ENCODE measurements around the gene BCL7A.

BCL7A gene

GRCh38 chr12:122067966-122068365 lies 46.3 kb downstream of the BCL7A start:
- no CpG with 5 or more reads among the region's 13 CpGs for WGBS (ENCODE audit: extremely low coverage, insufficient coverage, low lambda C conversion rate)

GRCh38 chr12:122072031-122072970 lies 50.6 kb downstream of the BCL7A start:
- H3K4me1 ChIP-seq (ENCODE audit: control insufficient read depth, low read depth, low read length), result no peaks in the 10 kb centered on the region
- H3K18ac ChIP-seq (ENCODE audit: low read length), result no peak overlapping the region
- H2AK5ac ChIP-seq (ENCODE audit: low read length), result no peak overlapping the region
- no peak overlapping the region for H4K5ac ChIP-seq (ENCODE audit: low read length)
- no peaks in the 10 kb centered on the region for H3K27me3 ChIP-seq (ENCODE audit: insufficient read depth, low read length, poor library complexity)
- H3K79me1 ChIP-seq (ENCODE audit: low read length), result no peaks in the 10 kb centered on the region
- no peak overlapping the region for H3K4ac ChIP-seq (ENCODE audit: low read depth, low read length)
- H4K8ac ChIP-seq (ENCODE audit: low read depth, low read length), result no peak overlapping the region
- no peaks in the 10 kb centered on the region for H3K36me3 ChIP-seq (ENCODE audit: control insufficient read depth, insufficient read depth, low read length)
- H3K4me3 ChIP-seq (ENCODE audit: low read length), result no peak overlapping the region
- peak; percentile 47 for DNase-seq
- no peak overlapping the region for H2BK120ac ChIP-seq (ENCODE audit: low read depth, low read length)
- H2BK15ac ChIP-seq (replicated peaks; ENCODE audit: low read depth), result no peak overlapping the region
- H3K27ac ChIP-seq (ENCODE audit: low read depth, low read length), result no peak overlapping the region
- H3K9ac ChIP-seq (ENCODE audit: low read length), result peak overlapping the region; percentile 18
- H3K4me2 ChIP-seq (ENCODE audit: low read length), result no peak overlapping the region
- no peak overlapping the region for H2BK5ac ChIP-seq (ENCODE audit: low read length)
- H3K79me2 ChIP-seq (ENCODE audit: control insufficient read depth, insufficient read depth, low read length), result no peaks in the 10 kb centered on the region
- no peak overlapping the region for H3K56ac ChIP-seq (ENCODE audit: low read length)
- H3K23ac ChIP-seq (ENCODE audit: low read length), result no peak overlapping the region
- no CpG with 5 or more reads among the region's 11 CpGs for WGBS (ENCODE audit: extremely low coverage, insufficient coverage, low lambda C conversion rate)

More at GRCh38 chr12:122067966-122068365, 46.3 kb downstream of the BCL7A start:
- Histone ChIP-seq H3K36me3 (ENCODE audit: control insufficient read depth, insufficient read depth, low read length) (no peaks in the 10 kb centered on the region), H3K4ac (ENCODE audit: low read depth, low read length) (no peak overlapping the region), H3K79me2 (ENCODE audit: control insufficient read depth, insufficient read depth, low read length) (no peaks in the 10 kb centered on the region), H3K18ac (ENCODE audit: low read length) (no peak overlapping the region), H3K27me3 (ENCODE audit: insufficient read depth, low read length, poor library complexity) (no peaks in the 10 kb centered on the region), H3K4me2 (ENCODE audit: low read length) (no peak overlapping the region), H3K4me3 (ENCODE audit: low read length) (no peak overlapping the region), H3K79me1 (ENCODE audit: low read length) (no peaks in the 10 kb centered on the region), H3K4me1 (ENCODE audit: control insufficient read depth, low read depth, low read length) (peaks cover 9% of the 10 kb centered on the region), H4K5ac (ENCODE audit: low read length) (no peak overlapping the region), H2BK120ac (ENCODE audit: low read depth, low read length) (no peak overlapping the region), H3K27ac (ENCODE audit: low read depth, low read length) (no peak overlapping the region), H3K23ac (ENCODE audit: low read length) (no peak overlapping the region), H3K56ac (ENCODE audit: low read length) (no peak overlapping the region), H4K8ac (ENCODE audit: low read depth, low read length) (no peak overlapping the region), H2BK15ac (replicated peaks; ENCODE audit: low read depth) (no peak overlapping the region), H3K9ac (ENCODE audit: low read length) (no peak overlapping the region), H2AK5ac (ENCODE audit: low read length) (no peak overlapping the region), H2BK5ac (ENCODE audit: low read length) (no peak overlapping the region)
- DNase-seq, result no peak

DNA sequence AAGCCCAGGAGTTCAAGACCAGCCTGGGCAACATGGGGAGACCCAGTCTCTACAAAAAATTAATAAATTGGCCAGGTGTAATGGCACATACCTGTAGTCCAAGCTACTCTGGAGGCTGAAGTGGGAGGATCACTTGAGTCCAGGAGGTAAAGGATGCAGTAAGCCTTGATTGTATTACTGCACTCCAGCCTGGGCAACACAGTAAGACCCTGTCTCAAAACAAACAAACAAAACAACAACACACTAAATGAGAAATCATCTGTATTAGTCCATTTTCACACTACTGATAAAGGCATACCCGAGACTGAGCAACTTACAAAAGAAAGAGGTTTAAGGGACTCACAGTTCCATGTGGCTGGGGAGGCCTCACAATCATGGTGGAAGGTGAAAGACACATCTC lies 52.1 kb downstream of the BCL7A start:
- WGBS (ENCODE audit: extremely low coverage, insufficient coverage, low lambda C conversion rate), result no CpG with 5 or more reads among the region's 1 CpG
- no peak overlapping the region for H2BK120ac ChIP-seq (ENCODE audit: low read depth, low read length)
- H2BK5ac ChIP-seq (ENCODE audit: low read length), result no peak overlapping the region

GRCh38 chr12:122076743-122077495 lies 55.2 kb downstream of the BCL7A start:
- Histone ChIP-seq H3K9ac (ENCODE audit: low read length) (no peak overlapping the region), H3K23ac (ENCODE audit: low read length) (no peak overlapping the region), H3K4me2 (ENCODE audit: low read length) (no peak overlapping the region), H3K79me1 (ENCODE audit: low read length) (peaks cover 17% of the 10 kb centered on the region), H3K4me1 (ENCODE audit: control insufficient read depth, low read depth, low read length) (peaks cover 6% of the 10 kb centered on the region), H3K18ac (ENCODE audit: low read length) (no peak overlapping the region), H2BK120ac (ENCODE audit: low read depth, low read length) (no peak overlapping the region), H2BK15ac (replicated peaks; ENCODE audit: low read depth) (no peak overlapping the region), H3K4ac (ENCODE audit: low read depth, low read length) (no peak overlapping the region), H3K27ac (ENCODE audit: low read depth, low read length) (no peak overlapping the region), H2BK5ac (ENCODE audit: low read length) (no peak overlapping the region), H3K27me3 (ENCODE audit: insufficient read depth, low read length, poor library complexity) (no peaks in the 10 kb centered on the region), H3K36me3 (ENCODE audit: control insufficient read depth, insufficient read depth, low read length) (no peaks in the 10 kb centered on the region), H3K79me2 (ENCODE audit: control insufficient read depth, insufficient read depth, low read length) (peaks cover 23% of the 10 kb centered on the region), H3K4me3 (ENCODE audit: low read length) (no peak overlapping the region), H4K8ac (ENCODE audit: low read depth, low read length) (no peak overlapping the region), H4K5ac (ENCODE audit: low read length) (no peak overlapping the region), H2AK5ac (ENCODE audit: low read length) (no peak overlapping the region), H3K56ac (ENCODE audit: low read length) (no peak overlapping the region)
- no peak for DNase-seq
- no CpG with 5 or more reads among the region's 10 CpGs for WGBS (ENCODE audit: extremely low coverage, insufficient coverage, low lambda C conversion rate)

More for the DNA sequence above, 52.1 kb downstream of the BCL7A start:
- Histone ChIP-seq H3K18ac (ENCODE audit: low read length) (no peak overlapping the region), H3K9ac (ENCODE audit: low read length) (no peak overlapping the region), H3K79me2 (ENCODE audit: control insufficient read depth, insufficient read depth, low read length) (no peaks in the 10 kb centered on the region), H3K23ac (ENCODE audit: low read length) (no peak overlapping the region), H3K27ac (ENCODE audit: low read depth, low read length) (no peak overlapping the region), H3K27me3 (ENCODE audit: insufficient read depth, low read length, poor library complexity) (no peaks in the 10 kb centered on the region), H4K5ac (ENCODE audit: low read length) (no peak overlapping the region), H3K36me3 (ENCODE audit: control insufficient read depth, insufficient read depth, low read length) (no peaks in the 10 kb centered on the region), H3K56ac (ENCODE audit: low read length) (no peak overlapping the region), H3K4me2 (ENCODE audit: low read length) (no peak overlapping the region), H4K8ac (ENCODE audit: low read depth, low read length) (no peak overlapping the region), H2BK15ac (replicated peaks; ENCODE audit: low read depth) (no peak overlapping the region), H3K4ac (ENCODE audit: low read depth, low read length) (no peak overlapping the region), H3K4me1 (ENCODE audit: control insufficient read depth, low read depth, low read length) (no peaks in the 10 kb centered on the region), H3K4me3 (ENCODE audit: low read length) (no peak overlapping the region), H3K79me1 (ENCODE audit: low read length) (no peaks in the 10 kb centered on the region), H2AK5ac (ENCODE audit: low read length) (no peak overlapping the region)
- no peak for DNase-seq

DNA sequence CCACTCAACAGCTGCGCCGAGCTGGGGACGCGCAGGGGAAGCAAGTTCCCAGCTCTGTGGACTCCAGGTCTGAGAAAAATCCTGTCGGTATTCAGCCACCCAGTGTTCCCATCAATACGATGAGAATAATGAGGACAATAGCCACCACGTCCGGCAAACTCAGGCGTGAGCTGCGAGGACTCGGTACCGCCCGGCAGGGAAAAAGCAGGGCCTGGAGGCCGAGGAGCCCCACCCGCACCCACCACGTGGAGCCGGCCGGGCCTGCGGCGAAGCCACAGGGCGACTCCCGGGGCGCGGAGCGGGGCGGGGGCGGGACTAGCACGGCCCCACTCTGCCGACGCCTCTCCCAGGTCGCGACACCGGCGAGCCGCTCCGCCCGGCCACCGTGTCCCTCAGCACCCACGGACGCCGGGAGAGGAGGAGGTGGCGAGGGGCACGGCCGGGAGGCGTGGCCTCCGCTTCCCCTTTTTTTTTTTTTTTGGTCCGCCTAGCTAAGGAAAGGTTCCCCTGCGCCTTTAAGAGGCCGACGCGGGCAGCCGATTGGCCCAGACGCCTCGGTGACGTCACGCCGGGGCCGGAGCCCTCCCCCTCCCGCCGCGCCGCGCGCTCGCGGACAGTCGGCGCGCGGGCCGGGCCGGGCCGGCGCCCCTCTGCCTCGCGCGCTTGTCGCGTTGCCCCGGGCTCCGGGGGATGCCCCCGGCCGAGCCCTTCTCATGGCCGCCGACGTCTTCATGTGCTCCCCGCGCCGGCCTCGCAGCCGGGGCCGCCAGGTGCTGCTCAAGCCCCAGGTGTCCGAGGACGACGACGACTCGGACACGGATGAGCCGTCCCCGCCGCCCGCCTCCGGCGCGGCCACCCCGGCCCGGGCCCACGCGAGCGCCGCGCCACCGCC lies 56.7 kb downstream of the BCL7A start, which contains the start of gene MLXIP:
TSS of gene MLXIP (plus strand) at position 616 of the 892 bp plus-strand sequence. CDS start at position 714, 98 bp downstream.
- H3K36me3 ChIP-seq (ENCODE audit: control insufficient read depth, insufficient read depth, low read length), result no peaks in the 10 kb centered on the region
- no peaks in the 10 kb centered on the region for H3K27me3 ChIP-seq (ENCODE audit: insufficient read depth, low read length, poor library complexity)
- H3K9ac ChIP-seq (ENCODE audit: low read length), result peak within 1 kb of the TSS; percentile 85
- H3K4me1 ChIP-seq (ENCODE audit: control insufficient read depth, low read depth, low read length), result peaks cover 9% of the 10 kb centered on the region
- no peak within 1 kb of the TSS for H4K8ac ChIP-seq (ENCODE audit: low read depth, low read length)
- peak within 1 kb of the TSS; percentile 29 for H3K23ac ChIP-seq (ENCODE audit: low read length)
- H3K79me1 ChIP-seq (ENCODE audit: low read length), result peaks cover 22% of the 10 kb centered on the region
- H2BK120ac ChIP-seq (ENCODE audit: low read depth, low read length), result no peak within 1 kb of the TSS
- peak within 1 kb of the TSS; percentile 89 for H3K56ac ChIP-seq (ENCODE audit: low read length)
- no peak within 1 kb of the TSS for H4K5ac ChIP-seq (ENCODE audit: low read length)
- no CpG with 5 or more reads among the region's 113 CpGs for WGBS (ENCODE audit: extremely low coverage, insufficient coverage, low lambda C conversion rate)
- no peak within 1 kb of the TSS for H2BK5ac ChIP-seq (ENCODE audit: low read length)
- H3K4ac ChIP-seq (ENCODE audit: low read depth, low read length), result peak within 1 kb of the TSS; percentile 94
- DNase-seq, result peak; percentile 95
- H2AK5ac ChIP-seq (ENCODE audit: low read length), result no peak within 1 kb of the TSS
- H3K27ac ChIP-seq (ENCODE audit: low read depth, low read length), result peak within 1 kb of the TSS; percentile 6
- peak within 1 kb of the TSS; percentile 90 for H3K4me2 ChIP-seq (ENCODE audit: low read length)
- H2BK15ac ChIP-seq (replicated peaks; ENCODE audit: low read depth), result no peak within 1 kb of the TSS
- peak within 1 kb of the TSS; percentile 69 for H3K4me3 ChIP-seq (ENCODE audit: low read length)
- H3K18ac ChIP-seq (ENCODE audit: low read length), result peak within 1 kb of the TSS; percentile 57
- H3K79me2 ChIP-seq (ENCODE audit: control insufficient read depth, insufficient read depth, low read length), result peaks cover 33% of the 10 kb centered on the region
